DND-41 (cell line): Measurements from ENCODE around the gene CHD6.

Experiments
- ATAC-seq: fragments of 200-7000 bp; cut with Tn5 transposase; 3 replicates; pipeline ENCODE4 v1.9.1; 2021; ENCODE audit warnings: low read depth; ENCODE audit not compliant: insufficient read depth
- DNase-seq: peaks from one replicate; pipeline ENCODE4 v3.0.0-alpha.2; 2020
- H2AFZ ChIP-seq: 2 replicates; pipeline ENCODE4 v1.6.0; 2012; ENCODE audit warnings: low read depth, low read length
- H3K27ac ChIP-seq: 2 replicates; pipeline ENCODE4 v1.5.1; 2012; ENCODE audit warnings: low read length, inconsistent platforms
- H3K27me3 ChIP-seq: fragments of 200-600 bp; sonication (generic); 2 replicates; pipeline ENCODE4 v1.6.0; 2012; ENCODE audit warnings: low read length, mild to moderate bottlenecking, inconsistent platforms; ENCODE audit not compliant: insufficient read depth, poor library complexity
- H3K36me3 ChIP-seq: 2 replicates; pipeline ENCODE4 v1.5.1; 2012; ENCODE audit warnings: low read length, inconsistent platforms; ENCODE audit not compliant: insufficient read depth
- H3K4me1 ChIP-seq: 2 replicates; pipeline ENCODE4 v1.5.1; 2012; ENCODE audit warnings: mild to moderate bottlenecking, low read length; ENCODE audit not compliant: insufficient read depth
- H3K4me2 ChIP-seq: 2 replicates; pipeline ENCODE4 v1.6.0; 2012; ENCODE audit warnings: mild to moderate bottlenecking, moderate library complexity, low read length, inconsistent platforms; ENCODE audit not compliant: insufficient read depth
- H3K4me3 ChIP-seq, 2 experiments: fragments of 200-600 bp in 1 of 2; shearing (Covaris generic) in 1 of 2; 2 replicates each; pipeline ENCODE4 v1.5.1; 2012 to 2016; ENCODE audit warnings: inconsistent platforms in 2 of 2, low read length in 2 of 2, mild to moderate bottlenecking in 2 of 2, low read depth in 1 of 2, moderate library complexity in 1 of 2
- H3K79me2 ChIP-seq: 2 replicates; pipeline ENCODE4 v1.6.0; 2012; ENCODE audit warnings: low read length, inconsistent platforms; ENCODE audit not compliant: insufficient read depth
- H3K9ac ChIP-seq: 2 replicates; pipeline ENCODE4 v1.6.0; 2012; ENCODE audit warnings: low read depth, mild to moderate bottlenecking, inconsistent platforms, low read length, moderate library complexity
- H3K9me3 ChIP-seq: 2 replicates; pipeline ENCODE4 v1.5.1; 2012; ENCODE audit warnings: low read length, moderate library complexity, mild to moderate bottlenecking, inconsistent platforms; ENCODE audit not compliant: insufficient read depth, severe bottlenecking
- H4K20me1 ChIP-seq: 2 replicates; pipeline ENCODE4 v1.6.0; 2012; ENCODE audit warnings: low read length; ENCODE audit not compliant: insufficient read depth
- EZH2 ChIP-seq: IDR thresholded peaks from 3 replicates; pipeline ENCODE4 v1.6.1; 2012; ENCODE audit warnings: borderline replicate concordance, low read depth, mild to moderate bottlenecking, moderate library complexity, low read length, inconsistent platforms; ENCODE audit not compliant: severe bottlenecking
- TF ChIP-seq, protein P1 (sequence below): IDR thresholded peaks from 2 replicates; pipeline ENCODE4 v1.5.1; 2012; ENCODE audit warnings: borderline replicate concordance, low read length, moderate library complexity, mild to moderate bottlenecking; ENCODE audit not compliant: poor library complexity, severe bottlenecking; ENCODE audit errors: extremely low read depth

Gene CHD6

GRCh38 chr20:41512624-41513023, 105.6 kb downstream of the CHD6 start:
- peaks cover 22% of the 10 kb centered on the region for H4K20me1 ChIP-seq
- no peak for DNase-seq

DNA sequence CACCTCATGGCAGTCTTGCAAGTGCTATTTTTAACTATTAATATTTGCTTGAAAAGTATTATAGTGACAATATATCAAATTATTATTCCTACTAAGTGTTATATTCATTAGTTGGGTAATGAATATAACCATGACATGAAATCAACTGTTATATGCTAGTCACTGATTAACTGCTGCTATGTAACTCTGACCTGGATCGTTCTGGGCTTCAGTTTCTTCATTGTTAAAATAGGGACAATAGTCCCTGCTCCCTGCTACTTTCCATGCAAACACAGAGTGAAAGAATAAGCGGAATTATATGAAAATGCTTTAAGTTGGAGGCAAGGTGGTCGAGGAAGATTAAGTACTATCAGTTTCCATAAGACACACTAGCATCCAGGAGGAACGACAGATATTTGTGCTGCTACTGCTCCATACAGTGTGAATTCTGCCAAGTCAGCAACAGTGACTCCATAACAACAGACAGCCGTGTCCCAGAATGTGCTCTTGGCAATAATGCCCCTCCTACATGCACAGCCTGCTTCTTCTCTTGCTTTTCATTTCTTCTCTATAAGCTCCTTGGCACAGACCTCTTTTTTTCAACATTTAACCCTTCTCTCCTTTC, 107.2 kb downstream of the CHD6 start:
- H3K9ac ChIP-seq, result no peak overlapping the region
- H3K4me1 ChIP-seq, result no peaks in the 10 kb centered on the region
- peaks cover 95% of the 10 kb centered on the region for H3K36me3 ChIP-seq

More at GRCh38 chr20:41512624-41513023, 105.6 kb downstream of the CHD6 start:
- TF ChIP-seq, protein P1, sequence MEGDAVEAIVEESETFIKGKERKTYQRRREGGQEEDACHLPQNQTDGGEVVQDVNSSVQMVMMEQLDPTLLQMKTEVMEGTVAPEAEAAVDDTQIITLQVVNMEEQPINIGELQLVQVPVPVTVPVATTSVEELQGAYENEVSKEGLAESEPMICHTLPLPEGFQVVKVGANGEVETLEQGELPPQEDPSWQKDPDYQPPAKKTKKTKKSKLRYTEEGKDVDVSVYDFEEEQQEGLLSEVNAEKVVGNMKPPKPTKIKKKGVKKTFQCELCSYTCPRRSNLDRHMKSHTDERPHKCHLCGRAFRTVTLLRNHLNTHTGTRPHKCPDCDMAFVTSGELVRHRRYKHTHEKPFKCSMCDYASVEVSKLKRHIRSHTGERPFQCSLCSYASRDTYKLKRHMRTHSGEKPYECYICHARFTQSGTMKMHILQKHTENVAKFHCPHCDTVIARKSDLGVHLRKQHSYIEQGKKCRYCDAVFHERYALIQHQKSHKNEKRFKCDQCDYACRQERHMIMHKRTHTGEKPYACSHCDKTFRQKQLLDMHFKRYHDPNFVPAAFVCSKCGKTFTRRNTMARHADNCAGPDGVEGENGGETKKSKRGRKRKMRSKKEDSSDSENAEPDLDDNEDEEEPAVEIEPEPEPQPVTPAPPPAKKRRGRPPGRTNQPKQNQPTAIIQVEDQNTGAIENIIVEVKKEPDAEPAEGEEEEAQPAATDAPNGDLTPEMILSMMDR, result no peak
- no peak for TF ChIP-seq EZH2
- H3K4me2 ChIP-seq, result no peak overlapping the region
- ATAC-seq, result no peak
- H3K27ac ChIP-seq, result no peak overlapping the region
- H3K27me3 ChIP-seq, result no peaks in the 10 kb centered on the region
- no peak overlapping the region for H3K4me3 ChIP-seq
- no peaks in the 10 kb centered on the region for H3K4me1 ChIP-seq
- peaks cover 89% of the 10 kb centered on the region for H3K36me3 ChIP-seq
- peaks cover 29% of the 10 kb centered on the region for H3K79me2 ChIP-seq
- H2AFZ ChIP-seq, result no peak overlapping the region
- no peaks in the 10 kb centered on the region for H3K9me3 ChIP-seq
- no peak overlapping the region for H3K9ac ChIP-seq

DNA sequence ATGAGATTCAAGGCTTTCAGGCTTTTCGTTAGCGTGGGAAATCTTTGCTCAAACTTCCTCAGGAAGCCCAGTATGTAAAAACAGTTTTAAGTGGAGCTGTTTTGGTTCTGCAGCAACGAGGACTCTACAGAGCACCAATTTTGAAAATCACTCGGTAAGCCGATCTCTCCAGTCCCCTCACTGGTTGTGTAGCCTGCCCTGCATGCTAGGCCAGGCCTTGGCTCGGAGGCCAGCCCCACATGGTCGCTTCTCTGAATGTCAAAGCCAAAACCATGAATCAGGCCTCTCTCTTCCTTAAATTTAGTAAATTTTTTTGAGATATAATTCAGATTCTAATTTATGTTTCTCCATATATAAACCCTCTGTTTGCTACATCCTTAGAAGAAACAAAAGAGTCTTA, 108.0 kb downstream of the CHD6 start:
- peaks cover 95% of the 10 kb centered on the region for H3K36me3 ChIP-seq
- no peak for DNase-seq

More for the DNA sequence above, 107.2 kb downstream of the CHD6 start:
- no peak for DNase-seq
- H2AFZ ChIP-seq, result no peak overlapping the region
- ATAC-seq, result no peak
- H3K4me3 ChIP-seq, result no peak overlapping the region
- no peak overlapping the region for H3K4me2 ChIP-seq
- TF ChIP-seq, protein P1, result no peak
- no peak for TF ChIP-seq EZH2
- peaks cover 7% of the 10 kb centered on the region for H3K9me3 ChIP-seq
- H3K79me2 ChIP-seq, result peaks cover 13% of the 10 kb centered on the region
- H4K20me1 ChIP-seq, result peaks cover 5% of the 10 kb centered on the region; the same call in 1 of the 2 replicates
- no peak overlapping the region for H3K27ac ChIP-seq
- H3K27me3 ChIP-seq, result no peaks in the 10 kb centered on the region

More for the DNA sequence above, 108.0 kb downstream of the CHD6 start:
- Histone ChIP-seq H3K4me2 (no peak overlapping the region), H4K20me1 (peaks cover 2% of the 10 kb centered on the region; the same call in 1 of the 2 replicates), H2AFZ (no peak overlapping the region), H3K79me2 (peaks cover 7% of the 10 kb centered on the region), H3K9me3 (peaks cover 13% of the 10 kb centered on the region), H3K4me3 (no peak overlapping the region), H3K9ac (no peak overlapping the region), H3K27ac (no peak overlapping the region), H3K4me1 (no peaks in the 10 kb centered on the region), H3K27me3 (no peaks in the 10 kb centered on the region)
- TF ChIP-seq, protein P1, result no peak
- no peak for ATAC-seq
